ENCODE measurements around the gene LARP6. TPM values are rescaled to one million over a fixed set of nuclear protein-coding genes. Genes with fewer than 3 reads are reported as not detected.

The LARP6 gene
- total and polyA plus RNA-seq, 2 of the 4 experiments (the other 2 are of a cell fraction) = 36.4 to 135 TPM

DNA sequence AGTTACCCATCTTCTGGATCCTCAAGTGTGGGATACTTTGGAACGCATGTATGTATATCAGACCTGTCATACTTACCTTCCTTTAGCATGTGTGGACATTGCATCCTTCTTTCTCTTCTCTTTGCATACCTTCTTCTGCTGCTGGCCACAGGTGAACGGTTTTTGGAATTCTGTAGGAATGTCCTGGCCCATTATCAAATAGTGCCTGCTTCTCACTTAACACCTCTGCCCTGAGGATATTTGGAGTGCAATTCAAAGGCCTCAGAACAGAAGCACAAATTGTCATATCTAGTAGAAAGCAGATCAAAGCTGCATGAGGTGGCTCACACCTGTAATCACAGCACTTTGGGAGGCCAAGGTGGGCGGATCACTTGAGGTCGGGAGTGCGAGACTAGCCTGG lies 56.5 kb downstream of the LARP6 start:
- Histone ChIP-seq H3K18ac (ENCODE audit: low read depth, low read length) (peak overlapping the region; percentile 86; the same call in 1 of the 2 replicates), H2BK5ac (ENCODE audit: low read depth, low read length, poor library complexity, severe bottlenecking) (no peak overlapping the region), H3K4me3 (ENCODE audit: insufficient read depth, low read depth, low read length) (no peak overlapping the region), H4K91ac (ENCODE audit: insufficient read depth, low read depth, low read length) (peak overlapping the region; percentile 63), H2AFZ (replicated peaks; ENCODE audit: low read length, poor library complexity) (no peak overlapping the region), H3K79me1 (ENCODE audit: low read depth in 1 of 2, low read length in 2 of 2) (peaks cover 15 to 70% of the 10 kb centered on the region in 2 experiments), H2AK5ac (ENCODE audit: low read depth, low read length) (peak overlapping the region; percentile 83), H3K36me3 (ENCODE audit: control insufficient read depth, insufficient read depth, low read length) (no peaks in the 10 kb centered on the region), H3K4ac (ENCODE audit: low read depth, low read length) (peak overlapping the region; percentile 81), H2BK20ac (ENCODE audit: low read depth, low read length) (peak overlapping the region; percentile 94), H3K27ac (ENCODE audit: insufficient read depth, low read length) (no peak overlapping the region), H4K8ac (ENCODE audit: low read depth in 2 of 2, low read length in 2 of 2) (peak overlapping the region; percentile 35 to 48; a peak in 3 of 4 replicates), H2AK9ac (replicated peaks; ENCODE audit: low read depth, low read length, poor library complexity) (no peak overlapping the region), H3K23ac (ENCODE audit: low read depth, low read length) (peak overlapping the region; percentile 25; the same call in 1 of the 2 replicates), H3K4me1 (ENCODE audit: control insufficient read depth, insufficient read depth, low read length) (peaks cover 44% of the 10 kb centered on the region), H2BK120ac (ENCODE audit: low read depth, low read length) (peak overlapping the region; percentile 95), H3K14ac (replicated peaks; ENCODE audit: low read depth, low read length) (peak overlapping the region; percentile 59), H4K5ac (ENCODE audit: low read depth, low read length) (no peak overlapping the region; the same call in 1 of the 2 replicates), H3K27me3 (ENCODE audit: control insufficient read depth, insufficient read depth, low read length) (no peaks in the 10 kb centered on the region), H2BK15ac (ENCODE audit: low read depth, low read length) (peak overlapping the region; percentile 92; the same call in 2 of the 3 replicates), H3K9ac (ENCODE audit: low read depth, low read length) (no peak overlapping the region), H3K9me1 (ENCODE audit: insufficient read depth, low read length) (peaks cover 44% of the 10 kb centered on the region), H3K9me3 (ENCODE audit: control insufficient read depth, insufficient read depth, low read length) (no peaks in the 10 kb centered on the region), H4K20me1 (ENCODE audit: insufficient read depth, low read length) (no peaks in the 10 kb centered on the region), H3K56ac (ENCODE audit: extremely low read depth, insufficient read depth, low read length) (no peak overlapping the region), H3K4me2 (ENCODE audit: low read depth, low read length) (no peak overlapping the region)
- ChIA-PET CTCF (interaction anchor here (0.5 to 2.4 kb wide), 2 partner anchors 14 to 25 kb away, joined by 3 to 7 read pairs; no protein-coding TSS in a partner anchor), POLR2A (ENCODE audit: unreplicated experiment) (no interaction called here)
- 100% methylated on average over 1 of the region's 5 CpGs; no CpG with 5 or more reads in 1 of the 2 experiments for WGBS, 2 experiments (ENCODE audit: extremely low coverage in 2 of 2, insufficient read length in 1 of 2)
- intact Hi-C loops (cut with micrococcal nuclease) = no loop called here
- in situ Hi-C loops (cut with MboI; ENCODE audit: low sequenced_read_pairs) = no loop called here
- ATAC-seq (ENCODE audit: low read depth) (no peak), DNase-seq (no peak)
- TF ChIP-seq, protein P1, sequence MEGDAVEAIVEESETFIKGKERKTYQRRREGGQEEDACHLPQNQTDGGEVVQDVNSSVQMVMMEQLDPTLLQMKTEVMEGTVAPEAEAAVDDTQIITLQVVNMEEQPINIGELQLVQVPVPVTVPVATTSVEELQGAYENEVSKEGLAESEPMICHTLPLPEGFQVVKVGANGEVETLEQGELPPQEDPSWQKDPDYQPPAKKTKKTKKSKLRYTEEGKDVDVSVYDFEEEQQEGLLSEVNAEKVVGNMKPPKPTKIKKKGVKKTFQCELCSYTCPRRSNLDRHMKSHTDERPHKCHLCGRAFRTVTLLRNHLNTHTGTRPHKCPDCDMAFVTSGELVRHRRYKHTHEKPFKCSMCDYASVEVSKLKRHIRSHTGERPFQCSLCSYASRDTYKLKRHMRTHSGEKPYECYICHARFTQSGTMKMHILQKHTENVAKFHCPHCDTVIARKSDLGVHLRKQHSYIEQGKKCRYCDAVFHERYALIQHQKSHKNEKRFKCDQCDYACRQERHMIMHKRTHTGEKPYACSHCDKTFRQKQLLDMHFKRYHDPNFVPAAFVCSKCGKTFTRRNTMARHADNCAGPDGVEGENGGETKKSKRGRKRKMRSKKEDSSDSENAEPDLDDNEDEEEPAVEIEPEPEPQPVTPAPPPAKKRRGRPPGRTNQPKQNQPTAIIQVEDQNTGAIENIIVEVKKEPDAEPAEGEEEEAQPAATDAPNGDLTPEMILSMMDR (conservative IDR thresholded peaks at IDR 0.05; ENCODE audit: low read depth, low read length) = no peak
- TF ChIP-seq POLR2A (IDR thresholded peaks at IDR 0.05; ENCODE audit: low read depth, low read length) (no peak), FOS (IDR thresholded peaks at IDR 0.05; ENCODE audit: low read depth, low read length) (no peak), SMC3 (IDR thresholded peaks at IDR 0.05; ENCODE audit: low read depth, low read length) (no peak), RFX5 (IDR thresholded peaks at IDR 0.05; ENCODE audit: low read depth, low read length) (no peak), CHD1 (IDR thresholded peaks at IDR 0.05; ENCODE audit: low read depth, low read length) (no peak), RCOR1 (IDR thresholded peaks at IDR 0.05; ENCODE audit: insufficient replicate concordance, low read length) (no peak), RAD21 (IDR thresholded peaks at IDR 0.05; ENCODE audit: low read length) (no peak), NFE2L2 (IDR thresholded peaks at IDR 0.05; ENCODE audit: low read depth, low read length) (no peak), ELK1 (IDR thresholded peaks at IDR 0.05; ENCODE audit: borderline replicate concordance, low read depth, low read length) (no peak), CEBPB (IDR thresholded peaks at IDR 0.05; ENCODE audit: low read depth, low read length) (no peak), MAFK (IDR thresholded peaks at IDR 0.05; ENCODE audit: low read depth, low read length) (no peak), MAZ (IDR thresholded peaks at IDR 0.05; ENCODE audit: borderline replicate concordance, low read depth, low read length) (no peak), MXI1 (IDR thresholded peaks at IDR 0.05; ENCODE audit: borderline replicate concordance, low read depth, low read length) (no peak), BHLHE40 (IDR thresholded peaks at IDR 0.05; ENCODE audit: low read depth, low read length) (no peak)
- TF ChIP-seq, protein P2, sequence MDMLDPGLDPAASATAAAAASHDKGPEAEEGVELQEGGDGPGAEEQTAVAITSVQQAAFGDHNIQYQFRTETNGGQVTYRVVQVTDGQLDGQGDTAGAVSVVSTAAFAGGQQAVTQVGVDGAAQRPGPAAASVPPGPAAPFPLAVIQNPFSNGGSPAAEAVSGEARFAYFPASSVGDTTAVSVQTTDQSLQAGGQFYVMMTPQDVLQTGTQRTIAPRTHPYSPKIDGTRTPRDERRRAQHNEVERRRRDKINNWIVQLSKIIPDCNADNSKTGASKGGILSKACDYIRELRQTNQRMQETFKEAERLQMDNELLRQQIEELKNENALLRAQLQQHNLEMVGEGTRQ (IDR thresholded peaks at IDR 0.05; ENCODE audit: low read depth, low read length) = no peak
- dilution Hi-C loops (cut with HindIII; ENCODE audit: low sequenced_read_pairs, unreplicated experiment) = no loop called here
- BruUV-seq (replicated peaks) = no TSS peak

Measured in IMR-90 (cell line).